Stimulated activated memory B cell treated with anti-CD40 and anti-IgM and Interleukin-4, amounts not matched to agents 10 μg/mL and 1 μg/mL and 100 μg/mL, for 72 hours (primary cell): Measurements from ENCODE around the gene PRR5L.

Source experiments
- ATAC-seq: fragments of 150-1000 bp; cut with Tn5 transposase; 2 replicates; pipeline ENCODE4 v1.10.0; 2021
- H3K27ac Mint-ChIP-seq: one replicate; pipeline ENCODE4 v1.8.0; 2022; ENCODE audit warnings: mild to moderate bottlenecking, mixed read lengths
- H3K27me3 Mint-ChIP-seq: one replicate; pipeline ENCODE4 v1.8.0; 2022; ENCODE audit warnings: mixed read lengths
- H3K36me3 Mint-ChIP-seq: one replicate; pipeline ENCODE4 v1.8.0; 2022; ENCODE audit warnings: mixed read lengths
- H3K4me1 Mint-ChIP-seq: one replicate; pipeline ENCODE4 v1.8.0; 2022; ENCODE audit warnings: mixed read lengths
- H3K4me3 Mint-ChIP-seq: one replicate; pipeline ENCODE4 v1.8.0; 2022; ENCODE audit warnings: mild to moderate bottlenecking, moderate library complexity, mixed read lengths
- H3K9me3 Mint-ChIP-seq: one replicate; pipeline ENCODE4 v1.8.0; 2022; ENCODE audit warnings: mixed read lengths

The PRR5L gene

DNA sequence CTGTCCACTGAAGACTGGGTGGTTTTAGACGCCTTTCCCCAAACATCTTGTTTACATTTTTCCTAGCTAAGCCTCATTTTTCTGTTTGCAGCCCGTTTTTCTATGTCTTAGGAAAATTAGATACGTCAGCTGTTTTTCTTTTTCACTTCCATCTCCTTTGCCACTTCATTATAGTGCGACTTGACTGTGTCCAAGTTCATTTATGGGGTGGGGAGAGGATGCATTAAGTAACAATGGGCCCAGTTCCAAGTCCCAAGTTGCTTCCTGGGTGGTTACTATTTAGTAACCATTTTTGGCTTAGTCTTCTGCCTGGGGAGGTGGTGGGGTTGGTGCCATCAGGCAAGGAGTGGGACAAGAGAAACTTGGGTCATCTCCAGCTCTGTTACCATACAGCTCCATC lies 131.0 kb downstream of the PRR5L start:
- ATAC-seq: no peak
- Mint-ChIP-seq H3K4me3 (no peak overlapping the region), H3K9me3 (no peaks in the 10 kb centered on the region), H3K27ac (no peak overlapping the region), H3K4me1 (no peaks in the 10 kb centered on the region), H3K27me3 (peaks cover 19% of the 10 kb centered on the region), H3K36me3 (no peaks in the 10 kb centered on the region)

DNA sequence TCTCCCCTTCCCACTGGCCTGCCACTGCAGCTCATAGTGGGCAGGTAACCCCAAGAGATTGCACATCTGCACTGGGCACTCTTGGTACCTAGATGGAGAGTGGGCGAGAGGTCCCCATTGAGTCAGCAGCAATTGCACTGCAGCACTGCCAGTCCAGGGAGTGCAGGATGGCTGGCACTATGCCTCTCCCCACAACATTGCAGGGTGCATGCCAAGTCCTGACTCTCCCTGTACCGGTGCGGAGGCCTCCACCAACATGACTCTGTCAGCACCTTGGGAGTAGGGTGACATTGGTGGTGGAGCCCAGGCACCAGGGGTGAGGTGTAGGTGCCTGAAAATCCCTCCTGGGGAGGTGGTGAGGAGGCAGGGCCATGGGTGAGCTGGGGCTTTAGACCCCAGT lies 131.8 kb downstream of the PRR5L start:
- Mint-ChIP-seq H3K4me1 (no peaks in the 10 kb centered on the region), H3K36me3 (no peaks in the 10 kb centered on the region), H3K27ac (no peak overlapping the region), H3K27me3 (peaks cover 16% of the 10 kb centered on the region), H3K4me3 (no peak overlapping the region), H3K9me3 (no peaks in the 10 kb centered on the region)
- ATAC-seq: no peak

DNA sequence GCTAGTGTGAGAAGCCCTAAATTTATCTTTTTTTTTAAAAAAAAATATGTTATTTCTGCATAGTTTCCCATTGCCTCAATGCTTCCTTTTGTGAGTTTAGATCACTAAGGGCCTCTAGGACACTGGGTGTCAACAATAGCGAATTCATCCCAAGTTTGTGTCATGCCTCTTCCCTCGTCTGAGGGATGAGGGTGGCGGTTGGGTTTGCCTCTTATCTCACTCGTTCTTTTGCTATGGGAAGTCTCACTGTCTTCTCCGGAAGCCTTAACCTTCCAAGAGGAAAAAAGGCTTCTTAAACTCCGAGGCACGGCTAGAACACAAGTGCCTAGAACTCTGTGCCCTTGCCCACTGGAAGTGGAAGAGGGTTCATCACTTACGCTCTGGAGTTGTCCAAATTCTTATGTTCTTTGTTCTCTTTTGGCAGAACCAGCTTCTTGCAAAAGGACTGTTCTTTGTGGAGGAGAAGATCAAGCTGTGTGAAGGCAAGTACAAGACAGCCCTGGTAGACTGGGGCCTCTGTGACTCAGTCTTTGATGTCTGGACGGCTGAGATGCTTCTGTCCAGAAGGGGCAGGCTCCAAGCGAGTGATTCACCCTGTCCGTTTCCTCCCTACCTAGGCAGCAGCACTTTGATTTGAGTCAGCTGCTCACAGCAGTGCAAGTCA lies 135.5 kb downstream of the PRR5L start:
- Mint-ChIP-seq H3K4me1 (no peaks in the 10 kb centered on the region), H3K27ac (no peak overlapping the region), H3K9me3 (peaks cover 2% of the 10 kb centered on the region), H3K4me3 (no peak overlapping the region), H3K36me3 (no peaks in the 10 kb centered on the region), H3K27me3 (no peaks in the 10 kb centered on the region)
- peak; percentile 66 for ATAC-seq

DNA sequence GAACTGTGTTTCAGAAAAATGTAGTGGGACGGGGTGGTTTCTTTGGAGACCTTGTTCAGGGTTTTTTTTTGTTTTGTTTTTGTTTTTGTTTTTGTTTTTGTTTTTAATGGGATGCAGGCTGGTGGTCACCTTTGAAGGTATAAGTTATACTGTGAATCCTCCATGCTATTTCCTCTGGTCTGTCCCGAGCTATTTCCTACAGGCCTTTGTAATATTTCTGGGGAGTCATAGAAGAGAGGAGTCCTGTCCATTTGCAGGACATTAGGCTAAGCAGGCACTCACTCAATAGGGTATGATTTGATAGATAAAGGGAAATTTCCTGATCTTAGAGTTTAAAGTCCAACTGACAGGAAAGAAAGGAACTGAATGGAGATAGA lies 136.0 kb downstream of the PRR5L start:
- H3K27ac Mint-ChIP-seq: no peak overlapping the region

DNA sequence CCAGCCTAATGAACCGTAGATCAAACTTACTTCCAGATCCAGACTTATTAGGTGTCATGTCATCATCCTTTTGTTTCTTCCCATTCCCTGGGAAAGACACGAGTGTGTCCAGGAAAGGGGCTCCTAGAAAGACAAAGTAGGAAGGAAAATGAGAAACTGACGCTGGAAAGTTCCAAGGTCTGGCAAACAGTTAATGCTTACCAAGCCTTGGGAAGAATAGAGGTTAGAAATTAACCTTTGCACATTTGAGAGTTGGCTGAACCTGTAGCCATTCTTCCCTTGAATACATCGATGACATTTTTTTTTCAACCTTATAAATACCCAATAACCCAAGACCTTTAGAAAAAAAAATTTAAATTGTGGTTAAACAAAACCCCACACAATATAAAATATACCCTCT lies 136.7 kb downstream of the PRR5L start:
- ATAC-seq: no peak
- Mint-ChIP-seq H3K27ac (no peak overlapping the region), H3K36me3 (no peaks in the 10 kb centered on the region), H3K27me3 (no peaks in the 10 kb centered on the region), H3K4me1 (no peaks in the 10 kb centered on the region), H3K9me3 (peaks cover 2% of the 10 kb centered on the region), H3K4me3 (no peak overlapping the region)

More for the DNA sequence above, 136.0 kb downstream of the PRR5L start:
- Mint-ChIP-seq H3K4me3 (no peak overlapping the region), H3K9me3 (peaks cover 2% of the 10 kb centered on the region), H3K27me3 (no peaks in the 10 kb centered on the region), H3K4me1 (no peaks in the 10 kb centered on the region), H3K36me3 (no peaks in the 10 kb centered on the region)
- no peak for ATAC-seq

DNA sequence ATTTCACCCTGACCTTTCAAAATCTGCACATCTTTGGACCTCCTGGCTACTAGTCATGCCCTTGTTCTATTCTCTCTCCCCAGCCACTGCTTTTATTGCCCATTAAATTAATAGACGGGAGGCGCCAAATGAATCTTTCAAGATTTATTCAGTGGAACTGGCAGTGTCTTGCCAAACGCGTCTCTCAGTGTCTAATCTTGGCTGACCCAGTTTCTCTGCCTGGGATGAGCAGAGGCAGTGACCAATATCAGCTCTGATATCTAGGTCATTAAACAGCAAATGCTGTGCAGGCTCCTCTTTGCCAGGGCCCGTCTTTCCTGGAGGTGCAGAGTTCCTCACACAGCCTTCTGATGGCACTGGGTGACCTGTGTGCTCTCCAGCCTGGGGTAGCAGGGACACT lies 140.0 kb downstream of the PRR5L start:
- Mint-ChIP-seq H3K9me3 (peaks cover 2% of the 10 kb centered on the region), H3K27me3 (no peaks in the 10 kb centered on the region), H3K36me3 (no peaks in the 10 kb centered on the region), H3K4me1 (no peaks in the 10 kb centered on the region), H3K27ac (no peak overlapping the region), H3K4me3 (no peak overlapping the region)
- no peak for ATAC-seq

DNA sequence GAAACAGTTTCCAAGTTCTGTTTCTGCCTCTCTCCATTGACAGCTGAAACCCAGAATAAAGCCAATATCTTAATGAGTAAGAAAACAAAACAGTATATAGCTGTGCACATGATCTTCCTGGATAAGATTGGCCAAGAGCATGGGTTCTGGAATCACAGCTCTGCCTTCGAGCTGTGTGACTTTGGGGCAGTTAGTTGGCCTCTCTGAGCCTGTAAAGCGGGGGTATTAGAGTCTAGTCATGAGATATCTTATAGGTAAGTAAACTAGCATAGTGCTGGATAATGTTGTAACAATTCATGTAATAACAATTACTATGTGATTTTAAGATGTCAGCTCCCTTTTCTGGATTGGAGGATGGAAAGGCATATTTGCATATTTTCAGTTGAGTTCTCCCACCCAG lies 140.5 kb downstream of the PRR5L start:
- ATAC-seq: no peak
- peaks cover 2% of the 10 kb centered on the region for H3K9me3 Mint-ChIP-seq
- H3K36me3 Mint-ChIP-seq: peaks cover 3% of the 10 kb centered on the region
- H3K27ac Mint-ChIP-seq: no peak overlapping the region
- no peaks in the 10 kb centered on the region for H3K27me3 Mint-ChIP-seq
- peaks cover 2% of the 10 kb centered on the region for H3K4me1 Mint-ChIP-seq
- H3K4me3 Mint-ChIP-seq: no peak overlapping the region

DNA sequence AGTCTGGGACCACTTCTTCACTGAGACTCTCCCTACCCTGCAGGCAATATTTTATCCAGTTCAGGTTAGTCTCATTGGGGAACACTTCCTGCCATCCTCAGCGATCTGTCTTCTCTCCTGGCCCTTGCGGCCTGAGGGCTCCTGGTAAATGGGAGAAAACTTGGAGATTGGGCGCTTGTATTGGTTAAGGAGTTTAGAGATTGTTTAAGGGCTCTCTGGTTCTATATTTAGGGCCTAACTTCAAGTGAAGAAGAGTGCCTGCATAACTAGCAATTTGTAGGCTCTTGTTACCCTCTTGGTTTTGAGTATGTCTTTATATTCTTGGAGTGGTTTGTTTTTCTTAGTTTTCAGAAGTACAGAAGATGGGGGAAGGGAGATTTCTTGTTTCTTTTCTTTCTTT lies 141.3 kb downstream of the PRR5L start:
- H3K27ac Mint-ChIP-seq: no peak overlapping the region
- H3K4me1 Mint-ChIP-seq: peaks cover 10% of the 10 kb centered on the region
- H3K36me3 Mint-ChIP-seq: peaks cover 10% of the 10 kb centered on the region
- H3K4me3 Mint-ChIP-seq: no peak overlapping the region
- H3K9me3 Mint-ChIP-seq: peaks cover 2% of the 10 kb centered on the region
- no peak for ATAC-seq
- no peaks in the 10 kb centered on the region for H3K27me3 Mint-ChIP-seq

DNA sequence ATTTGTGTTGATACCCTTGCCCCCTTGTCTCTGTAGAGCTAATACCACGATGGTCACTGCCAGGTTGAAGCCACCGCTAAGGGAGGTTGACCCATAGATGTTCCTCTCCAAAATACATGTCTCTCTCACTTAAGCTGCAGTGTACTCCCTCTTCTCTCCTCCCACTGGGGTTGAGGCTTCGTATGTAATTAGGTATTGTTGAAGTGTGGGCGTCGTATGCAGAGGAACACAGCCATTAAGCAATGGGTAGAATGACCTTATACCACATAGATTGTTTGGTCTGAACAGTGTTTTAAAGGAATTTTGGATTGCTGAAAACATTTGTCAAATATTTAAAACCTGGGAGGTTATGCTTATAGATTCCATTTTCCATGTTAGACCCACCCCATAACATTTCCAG lies 142.0 kb downstream of the PRR5L start:
- no peaks in the 10 kb centered on the region for H3K27me3 Mint-ChIP-seq
- no peak overlapping the region for H3K4me3 Mint-ChIP-seq
- peaks cover 2% of the 10 kb centered on the region for H3K9me3 Mint-ChIP-seq
- peaks cover 10% of the 10 kb centered on the region for H3K4me1 Mint-ChIP-seq
- no peak overlapping the region for H3K27ac Mint-ChIP-seq
- no peak for ATAC-seq
- peaks cover 10% of the 10 kb centered on the region for H3K36me3 Mint-ChIP-seq

DNA sequence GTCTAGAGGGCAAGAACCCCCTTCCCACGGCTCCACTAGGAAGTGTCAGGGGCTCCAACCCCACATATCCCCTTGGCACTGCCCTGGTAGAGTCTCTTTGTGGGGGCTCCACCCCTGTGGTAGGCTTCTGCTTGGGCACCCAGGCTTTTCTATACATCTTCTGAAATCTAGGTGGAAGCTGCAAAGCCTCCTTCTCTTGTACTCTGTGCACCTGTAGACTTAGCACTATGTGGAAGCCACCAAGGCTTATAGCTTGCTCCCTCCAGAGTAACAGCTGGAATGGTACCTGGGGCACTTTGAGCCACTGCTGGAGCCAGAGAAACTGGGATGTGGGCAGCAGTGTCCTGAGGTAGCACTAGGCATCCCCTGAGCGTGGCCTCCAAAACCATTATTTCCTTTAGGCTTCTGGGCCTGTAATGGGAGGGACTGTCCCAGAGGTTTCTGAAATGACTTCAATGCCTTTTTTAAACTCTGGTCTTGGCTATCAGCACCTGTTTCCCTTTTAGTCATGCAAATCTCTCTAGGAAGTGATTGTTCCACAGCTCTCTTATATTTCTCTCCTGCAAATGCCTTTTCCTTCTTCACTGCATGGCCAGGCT lies 145.6 kb downstream of the PRR5L start:
- H3K9me3 Mint-ChIP-seq: no peaks in the 10 kb centered on the region
- peak; percentile 83 for ATAC-seq
- H3K4me1 Mint-ChIP-seq: peaks cover 10% of the 10 kb centered on the region
- no peak overlapping the region for H3K4me3 Mint-ChIP-seq
- no peak overlapping the region for H3K27ac Mint-ChIP-seq
- no peaks in the 10 kb centered on the region for H3K27me3 Mint-ChIP-seq
- H3K36me3 Mint-ChIP-seq: peaks cover 10% of the 10 kb centered on the region

DNA sequence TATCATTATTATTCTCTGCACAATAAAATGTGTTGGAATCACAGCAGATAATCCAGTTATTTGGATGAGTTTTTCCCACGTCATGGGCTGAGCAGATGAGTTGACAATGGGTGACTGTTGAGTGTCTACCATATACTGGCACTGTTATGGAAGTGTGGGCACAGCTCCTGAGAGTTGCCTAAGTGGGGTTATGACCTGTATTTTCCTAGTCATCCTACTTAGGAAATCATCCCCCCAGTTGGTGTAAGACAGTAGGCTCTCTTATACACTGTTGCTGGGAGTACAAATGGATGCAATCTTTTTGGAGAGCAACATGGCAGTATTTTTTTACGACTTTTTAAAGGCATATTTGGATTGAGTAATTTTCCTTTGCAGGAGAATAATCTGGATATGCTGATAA lies 147.6 kb downstream of the PRR5L start:
- no peak for ATAC-seq
- Mint-ChIP-seq H3K4me1 (peaks cover 10% of the 10 kb centered on the region), H3K9me3 (no peaks in the 10 kb centered on the region), H3K36me3 (peaks cover 10% of the 10 kb centered on the region), H3K27me3 (no peaks in the 10 kb centered on the region), H3K4me3 (no peak overlapping the region), H3K27ac (no peak overlapping the region)

DNA sequence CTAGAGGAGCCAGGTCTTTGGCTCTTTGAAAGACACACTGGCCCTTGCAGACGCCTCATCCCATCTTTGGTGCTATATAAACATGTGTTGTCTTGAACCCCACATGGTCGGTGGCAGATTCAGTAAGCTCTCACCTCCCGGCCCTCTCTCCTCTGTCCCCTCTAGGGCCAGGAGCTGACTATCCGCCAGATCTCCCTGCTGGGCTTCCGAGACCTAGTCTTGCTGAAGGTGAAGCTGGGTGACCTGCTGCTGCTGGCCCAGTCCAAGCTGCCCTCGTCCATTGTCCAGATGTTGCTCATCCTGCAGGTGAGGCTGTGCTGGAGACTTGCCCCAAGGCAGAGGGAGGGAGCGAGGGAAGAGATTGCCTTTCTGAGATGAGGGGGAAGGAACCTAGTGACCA lies 150.0 kb downstream of the PRR5L start:
- H3K27me3 Mint-ChIP-seq: no peaks in the 10 kb centered on the region
- H3K4me3 Mint-ChIP-seq: no peak overlapping the region
- ATAC-seq: no peak
- no peak overlapping the region for H3K27ac Mint-ChIP-seq
- peaks cover 10% of the 10 kb centered on the region for H3K36me3 Mint-ChIP-seq
- peaks cover 23% of the 10 kb centered on the region for H3K4me1 Mint-ChIP-seq
- H3K9me3 Mint-ChIP-seq: no peaks in the 10 kb centered on the region

DNA sequence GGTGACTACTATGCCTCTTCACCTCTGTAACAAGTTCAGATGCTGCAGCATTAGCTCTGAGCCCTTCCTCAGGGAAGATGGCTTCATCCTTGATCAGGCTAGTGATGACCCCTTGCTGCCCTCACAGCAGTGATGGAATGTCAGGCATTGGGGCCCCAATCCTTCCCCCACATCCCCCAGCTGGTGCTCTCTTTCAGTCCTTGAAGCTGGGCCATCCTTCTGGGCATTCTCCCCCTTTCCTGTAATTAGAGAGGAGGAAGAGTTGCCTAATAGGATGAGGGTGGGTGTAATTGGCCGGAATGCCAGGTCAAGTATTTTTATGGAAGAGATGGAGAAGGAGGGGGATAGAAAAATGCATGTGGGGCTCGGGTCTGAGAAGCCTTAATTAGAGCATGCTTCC lies 151.4 kb downstream of the PRR5L start:
- Mint-ChIP-seq H3K27ac (no peak overlapping the region), H3K9me3 (no peaks in the 10 kb centered on the region), H3K27me3 (no peaks in the 10 kb centered on the region), H3K4me1 (peaks cover 14% of the 10 kb centered on the region), H3K4me3 (no peak overlapping the region), H3K36me3 (no peaks in the 10 kb centered on the region)
- ATAC-seq: no peak

DNA sequence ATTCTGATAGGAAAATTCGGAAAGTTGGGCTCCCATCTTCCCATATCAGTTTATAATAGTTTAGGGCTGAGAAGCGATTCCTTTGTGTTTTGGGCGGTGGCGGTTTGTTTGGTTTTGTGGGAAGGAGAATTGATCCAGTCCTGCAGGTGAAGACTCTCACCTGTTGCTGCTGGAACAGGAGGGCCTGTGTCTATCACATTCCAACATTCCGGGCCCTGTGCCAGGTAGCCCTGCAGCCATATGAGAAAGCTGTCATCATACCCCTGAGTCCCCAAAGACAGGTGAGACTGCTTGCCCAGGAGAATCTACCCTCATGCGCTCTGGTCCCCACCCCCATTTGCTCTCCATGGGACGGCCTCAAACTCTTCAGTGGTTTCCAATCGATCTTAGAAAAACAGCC lies 151.9 kb downstream of the PRR5L start:
- ATAC-seq: no peak
- Mint-ChIP-seq H3K36me3 (no peaks in the 10 kb centered on the region), H3K9me3 (no peaks in the 10 kb centered on the region), H3K4me3 (no peak overlapping the region), H3K27me3 (no peaks in the 10 kb centered on the region), H3K27ac (no peak overlapping the region), H3K4me1 (peaks cover 14% of the 10 kb centered on the region)

DNA sequence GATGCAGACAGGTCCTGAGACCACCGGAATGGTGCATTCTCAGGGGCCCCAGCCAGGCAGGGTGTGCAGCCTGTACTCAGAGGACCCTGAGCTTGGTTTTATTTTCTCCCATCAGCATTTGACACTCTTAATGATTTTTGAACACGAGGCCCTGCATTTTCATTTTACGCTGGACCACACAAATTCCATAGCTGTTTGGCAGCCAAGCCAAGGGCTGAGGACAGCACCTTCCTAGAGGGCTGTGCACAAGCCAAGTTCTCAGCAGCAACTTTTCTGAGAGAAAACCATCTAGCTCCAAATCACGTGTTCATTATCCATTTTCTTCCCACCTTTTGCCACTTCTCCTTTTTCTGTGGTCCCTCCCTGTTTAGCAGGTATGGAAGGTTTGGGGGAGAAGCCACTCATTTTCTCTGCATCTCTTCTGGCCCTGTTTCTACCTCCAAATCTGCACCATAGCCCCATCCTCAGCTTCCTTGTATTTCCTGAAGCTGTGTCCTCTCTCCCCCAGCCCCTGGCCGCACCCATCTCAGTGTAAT lies 153.5 kb downstream of the PRR5L start:
- H3K4me1 Mint-ChIP-seq: peaks cover 25% of the 10 kb centered on the region
- H3K36me3 Mint-ChIP-seq: no peaks in the 10 kb centered on the region
- ATAC-seq: no peak
- H3K27me3 Mint-ChIP-seq: no peaks in the 10 kb centered on the region
- peak overlapping the region; percentile 72 for H3K27ac Mint-ChIP-seq
- H3K9me3 Mint-ChIP-seq: no peaks in the 10 kb centered on the region
- H3K4me3 Mint-ChIP-seq: peak overlapping the region; percentile 68

DNA sequence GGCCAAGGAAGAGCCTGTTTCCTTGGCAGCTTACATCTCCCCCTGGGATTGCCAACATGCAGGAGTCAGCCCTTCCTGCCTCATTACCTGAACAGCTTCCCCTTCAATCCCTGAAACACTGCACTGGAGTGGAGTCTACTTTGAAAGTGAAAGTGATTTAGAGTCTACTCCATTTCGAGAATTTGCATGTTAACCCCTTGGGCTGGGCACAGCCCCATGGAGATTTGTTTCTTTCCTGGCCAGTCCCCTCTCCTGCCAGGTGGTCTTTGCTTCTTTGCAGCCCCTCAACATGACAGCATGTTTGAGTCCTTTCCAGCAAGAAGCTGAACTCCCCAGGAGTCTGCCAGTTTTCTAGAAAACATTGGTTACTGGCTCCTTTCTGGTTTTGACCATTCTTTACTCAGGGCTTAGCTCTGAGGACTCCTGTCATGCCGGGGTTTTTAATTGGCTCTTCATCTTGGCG lies 154.1 kb downstream of the PRR5L start:
- Mint-ChIP-seq H3K9me3 (no peaks in the 10 kb centered on the region), H3K36me3 (no peaks in the 10 kb centered on the region), H3K27me3 (no peaks in the 10 kb centered on the region), H3K27ac (peak overlapping the region; percentile 72), H3K4me3 (peak overlapping the region; percentile 68), H3K4me1 (peaks cover 25% of the 10 kb centered on the region)
- ATAC-seq: peak; percentile 48
